Adrenal gland (tissue), 12 donors: ENCODE results near the gene TBC1D1. TPM values are rescaled to one million over a fixed set of nuclear protein-coding genes. Genes with fewer than 3 reads are reported as not detected.

Experiments
- DNase-seq, 7 donors: peaks; one replicate each; pipeline ENCODE4 v3.0.0-alpha.2; 2019 to 2020
- H3K27ac ChIP-seq, 5 donors: fragments of 200-600 bp; sonication (generic) in 4 of 5; 1 replicate in 3 of 5; 2 replicates in 2 of 5; pipeline versions ENCODE4 v1.5.1 to v1.8.0; 2016 to 2020; ENCODE audit warnings: mild to moderate bottlenecking in 1 of 5
- H3K27me3 ChIP-seq: fragments of 200-600 bp; 2 replicates; pipeline ENCODE4 v1.8.0; 2021
- H3K36me3 ChIP-seq, 2 donors: fragments of 200-600 bp; replicated peaks in 1 of 2; 1 replicate in 1 of 2; 2 replicates in 1 of 2; pipeline versions ENCODE4 v1.5.1 to v1.8.0; 2018 to 2022
- H3K4me1 ChIP-seq, 2 donors: fragments of 200-600 bp; replicated peaks in 1 of 2; 1 replicate in 1 of 2; 2 replicates in 1 of 2; pipeline versions ENCODE4 v1.5.1 to v1.8.0; 2018 to 2021
- H3K4me3 ChIP-seq, 4 donors: fragments of 200-600 bp; sonication (generic) in 3 of 4; one replicate each; pipeline ENCODE4 v1.5.1; 2016 to 2018
- H3K9me3 ChIP-seq, 3 donors: fragments of 200-600 bp; sonication (generic) in 1 of 3; replicated peaks in 1 of 3; 1 replicate in 2 of 3; 2 replicates in 1 of 3; pipeline versions ENCODE4 v1.5.1 to v1.8.0; 2016 to 2021
- POLR2A ChIP-seq, 2 donors: fragments of 450-650 bp; IDR thresholded peaks; one replicate each; pipeline ENCODE4 v1.6.1; 2017; ENCODE audit warnings: antibody characterized with exemption in 2 of 2, mild to moderate bottlenecking in 2 of 2, moderate library complexity in 1 of 2
- WGBS, 4 donors: extraction: QIAGEN DNeasy Blood & Tissue Kit in 2 of 4; methylation state at CpG; one replicate each; pipeline versions ENCODE4 v1.1.5 to v1.1.7; 2013 to 2017; 5-methylcytosine and 5-hydroxymethylcytosine counted together
- intact Hi-C, 2 donors: fragments of 100-400 bp; cut with DNase I; formaldehyde crosslinking; loops; one replicate each; pipeline versions ENCODE4 v1.14.1 to v1.15.0; 2022 to 2023
- polyA plus RNA-seq, 3 donors: library from polyadenylated mRNA; stranded (reverse); fragments of 200-250 nt in 2 of 3; fragments of 350-450 nt in 1 of 3; fragmentation: Illumina TruSeq in 1 of 3; extraction: RNeasy Lipid Tissue Mini Kit (QIAGEN cat#74804) in 1 of 3; gene quantifications; one replicate each; pipeline ENCODE4 v1.2.3, GENCODE V29; 2013 to 2014
- total RNA-seq, 9 donors: library from RNA; depleted of rRNA in 4 of 9; stranded (reverse); fragments of >200 nt in 4 of 9; fragments of 120-200 nt in 1 of 9; fragmentation: NEBNext Ultra II Directional in 1 of 9; extraction: Animal tissue kit (Norgen Biotek cat#: 25700) in 1 of 9; gene quantifications; one replicate each; pipeline versions ENCODE4 v1.1.0 to v1.2.4, GENCODE V29; 2013 to 2023
- TF ChIP-seq, protein P1 (sequence below), 6 experiments: fragments of 450-650 bp in 4 of 6; fragments of 200-600 bp in 2 of 6; sonication (generic) in 1 of 6; IDR thresholded peaks; 1 replicate in 5 of 6; 2 replicates in 1 of 6; pipeline versions ENCODE4 v1.5.1 to v1.8.0; 2016 to 2021; ENCODE audit warnings: antibody characterized with exemption in 6 of 6, mild to moderate bottlenecking in 2 of 6, moderate library complexity in 1 of 6
- donor health status: healthy with polysubstance abuse.
- donor health status: Bipolar disorder and iron deficiency.
- donor health status: DM: yes; HTN: yes; CAD: no.
- donor health status: DM: no; HTN: no; CAD: no.
- donor health status: DM: no; HTN: no; CAD: no.
- donor health status: DM: yes; HTN: yes; CAD: no.

TBC1D1 gene
- total and polyA plus RNA-seq, 12 donors = 16.3 to 77.3 (median 25.7) TPM

DNA sequence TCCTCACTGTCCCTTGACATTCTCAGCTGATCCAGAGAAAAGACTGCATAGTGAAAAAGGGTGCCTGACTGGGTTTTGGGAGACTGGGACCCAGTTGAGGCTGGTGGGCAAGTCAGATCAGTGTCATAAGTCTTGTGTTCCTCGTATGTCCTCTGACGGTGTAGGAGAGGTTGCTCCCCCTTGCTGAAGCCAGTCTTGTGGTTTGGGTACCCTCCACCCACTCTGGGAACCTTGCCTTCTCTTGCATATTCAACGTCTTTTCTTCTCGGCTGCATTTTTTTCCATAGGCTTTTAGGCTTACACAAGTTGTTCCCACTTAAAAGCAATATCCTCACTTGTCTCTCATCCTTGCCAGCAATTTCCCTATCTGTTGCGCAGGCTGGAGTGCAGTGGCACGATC, 281.2 kb downstream of the TBC1D1 start:
- TF ChIP-seq, protein P1, sequence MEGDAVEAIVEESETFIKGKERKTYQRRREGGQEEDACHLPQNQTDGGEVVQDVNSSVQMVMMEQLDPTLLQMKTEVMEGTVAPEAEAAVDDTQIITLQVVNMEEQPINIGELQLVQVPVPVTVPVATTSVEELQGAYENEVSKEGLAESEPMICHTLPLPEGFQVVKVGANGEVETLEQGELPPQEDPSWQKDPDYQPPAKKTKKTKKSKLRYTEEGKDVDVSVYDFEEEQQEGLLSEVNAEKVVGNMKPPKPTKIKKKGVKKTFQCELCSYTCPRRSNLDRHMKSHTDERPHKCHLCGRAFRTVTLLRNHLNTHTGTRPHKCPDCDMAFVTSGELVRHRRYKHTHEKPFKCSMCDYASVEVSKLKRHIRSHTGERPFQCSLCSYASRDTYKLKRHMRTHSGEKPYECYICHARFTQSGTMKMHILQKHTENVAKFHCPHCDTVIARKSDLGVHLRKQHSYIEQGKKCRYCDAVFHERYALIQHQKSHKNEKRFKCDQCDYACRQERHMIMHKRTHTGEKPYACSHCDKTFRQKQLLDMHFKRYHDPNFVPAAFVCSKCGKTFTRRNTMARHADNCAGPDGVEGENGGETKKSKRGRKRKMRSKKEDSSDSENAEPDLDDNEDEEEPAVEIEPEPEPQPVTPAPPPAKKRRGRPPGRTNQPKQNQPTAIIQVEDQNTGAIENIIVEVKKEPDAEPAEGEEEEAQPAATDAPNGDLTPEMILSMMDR (IDR thresholded peaks at IDR 0.05) = no peak
- no peak for TF ChIP-seq POLR2A (IDR thresholded peaks at IDR 0.05)
- intact Hi-C loops = no loop called here
- H3K36me3 ChIP-seq = no peaks in the 10 kb centered on the region
- H3K27ac ChIP-seq = no peak overlapping the region
- 79 to 83% (median 82%) methylated on average over 6 of the region's 6 CpGs for WGBS, 4 donors
- no peak for DNase-seq
- no peaks in the 10 kb centered on the region for H3K27me3 ChIP-seq
- H3K9me3 ChIP-seq = no peaks in the 10 kb centered on the region
- H3K4me3 ChIP-seq = no peak overlapping the region
- H3K4me1 ChIP-seq = no peaks in the 10 kb centered on the region

DNA sequence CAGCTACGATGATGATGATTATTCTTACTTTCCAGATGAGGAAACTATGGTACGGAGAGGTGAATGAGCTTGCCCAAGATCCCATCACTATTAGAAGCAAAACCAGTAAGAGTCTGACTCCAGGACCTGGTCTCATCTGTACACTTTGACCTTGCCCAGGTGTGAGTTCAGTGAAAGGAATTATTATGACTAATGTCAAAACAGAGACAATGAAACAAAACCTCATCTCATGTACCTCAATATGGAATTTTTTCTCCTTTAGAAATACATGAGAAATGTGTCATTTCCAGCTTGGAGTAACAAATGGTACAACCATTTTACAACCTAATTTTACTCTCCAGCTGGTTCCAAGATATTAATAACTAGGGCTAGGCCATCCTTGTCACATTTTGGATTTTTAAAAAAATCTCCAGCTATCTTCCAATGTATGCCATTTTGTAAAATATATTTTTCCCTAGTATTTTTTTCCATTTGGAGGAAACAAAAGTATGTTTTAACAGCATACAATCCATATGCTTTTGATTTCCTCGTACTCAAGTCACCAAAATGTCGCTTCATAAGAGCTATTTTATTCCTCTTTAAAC, 283.1 kb downstream of the TBC1D1 start:
- intact Hi-C loops = no loop called here
- DNase-seq = no peak
- TF ChIP-seq POLR2A (IDR thresholded peaks at IDR 0.05) = no peak
- TF ChIP-seq, protein P1 (IDR thresholded peaks at IDR 0.05) = no peak
- Histone ChIP-seq H3K27ac (peak overlapping the region in 3 of 5 donors; percentile 45 to 57 (median 48)), H3K27me3 (no peaks in the 10 kb centered on the region), H3K4me1 (no peaks in the 10 kb centered on the region), H3K36me3 (no peaks in the 10 kb centered on the region), H3K9me3 (no peaks in the 10 kb centered on the region), H3K4me3 (no peak overlapping the region)
- WGBS, 4 donors = 79 to 88% (median 82%) methylated on average over 4 of the region's 4 CpGs

DNA sequence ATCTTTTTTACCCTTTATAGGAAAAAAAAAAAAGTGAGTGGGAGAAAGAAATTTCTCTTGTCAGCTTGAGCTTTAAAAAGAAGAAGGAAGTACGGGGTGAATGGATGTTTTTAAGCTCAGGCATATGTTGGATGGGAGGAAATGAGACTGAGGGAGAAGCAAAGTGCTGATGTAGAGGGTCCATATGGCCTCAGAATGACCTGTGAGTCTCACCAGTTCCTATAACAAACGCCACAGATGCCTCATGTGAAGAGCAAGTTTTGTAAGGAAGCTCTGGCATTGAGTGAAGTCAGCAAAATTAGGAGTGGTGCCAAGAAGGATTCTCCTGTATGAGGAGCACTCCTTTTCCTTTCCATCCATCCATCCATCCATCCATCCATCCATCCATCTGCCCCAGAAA, 283.9 kb downstream of the TBC1D1 start:
- 59 to 77% (median 63%) methylated on average over 2 of the region's 2 CpGs for WGBS, 4 donors
- peak overlapping the region in 3 of 5 donors; percentile 45 to 85 (median 48) for H3K27ac ChIP-seq
- H3K36me3 ChIP-seq = no peaks in the 10 kb centered on the region
- no peaks in the 10 kb centered on the region for H3K4me1 ChIP-seq
- no peaks in the 10 kb centered on the region for H3K27me3 ChIP-seq
- no peaks in the 10 kb centered on the region for H3K9me3 ChIP-seq
- DNase-seq = peak in 2 of 7 donors; percentile 40 to 60
- TF ChIP-seq POLR2A (IDR thresholded peaks at IDR 0.05) = no peak
- TF ChIP-seq, protein P1 (IDR thresholded peaks at IDR 0.05) = no peak
- H3K4me3 ChIP-seq = no peak overlapping the region
- intact Hi-C loops = loop anchor here (5.0 kb wide), 3 partner anchors 108 to 558 kb away; no protein-coding TSS in a partner anchor

DNA sequence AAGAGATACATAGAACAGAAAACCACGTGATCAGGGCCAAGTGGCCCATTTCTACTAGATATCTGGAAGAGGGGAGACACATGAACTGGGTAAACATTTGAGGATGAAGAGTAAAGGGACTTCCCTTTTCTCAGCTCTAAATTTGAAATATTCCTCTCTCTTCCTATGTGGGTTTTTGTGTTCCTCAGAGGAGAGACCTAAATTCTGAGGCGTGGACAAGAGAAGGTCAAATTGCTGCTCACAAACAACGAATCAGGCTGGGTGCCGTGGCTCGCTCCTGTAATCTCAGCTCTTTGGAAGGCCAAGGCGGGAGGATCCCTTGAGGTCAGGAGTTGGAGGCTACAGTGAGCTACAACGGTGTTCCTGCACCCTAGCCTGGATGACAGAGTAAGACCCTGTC, 285.3 kb downstream of the TBC1D1 start:
- TF ChIP-seq, protein P1 (IDR thresholded peaks at IDR 0.05) = no peak
- no peak for TF ChIP-seq POLR2A (IDR thresholded peaks at IDR 0.05)
- Histone ChIP-seq H3K4me1 (no peaks in the 10 kb centered on the region), H3K9me3 (no peaks in the 10 kb centered on the region), H3K27me3 (no peaks in the 10 kb centered on the region), H3K4me3 (no peak overlapping the region), H3K27ac (peak overlapping the region in 2 of 5 donors; percentile 55 to 68), H3K36me3 (no peaks in the 10 kb centered on the region)
- intact Hi-C loops = loop anchor here (5.0 kb wide), 3 partner anchors 109 to 556 kb away; no protein-coding TSS in a partner anchor
- no peak for DNase-seq
- 72 to 82% (median 78%) methylated on average over 7 of the region's 7 CpGs for WGBS, 4 donors
